CMK (cell line): ENCODE measurements around the gene ADAMTSL1.

Experiments used
- DNase-seq: peaks from one replicate; pipeline ENCODE4 v3.0.0-alpha.2; 2010; ENCODE audit warnings: low read depth

The ADAMTSL1 gene

DNA sequence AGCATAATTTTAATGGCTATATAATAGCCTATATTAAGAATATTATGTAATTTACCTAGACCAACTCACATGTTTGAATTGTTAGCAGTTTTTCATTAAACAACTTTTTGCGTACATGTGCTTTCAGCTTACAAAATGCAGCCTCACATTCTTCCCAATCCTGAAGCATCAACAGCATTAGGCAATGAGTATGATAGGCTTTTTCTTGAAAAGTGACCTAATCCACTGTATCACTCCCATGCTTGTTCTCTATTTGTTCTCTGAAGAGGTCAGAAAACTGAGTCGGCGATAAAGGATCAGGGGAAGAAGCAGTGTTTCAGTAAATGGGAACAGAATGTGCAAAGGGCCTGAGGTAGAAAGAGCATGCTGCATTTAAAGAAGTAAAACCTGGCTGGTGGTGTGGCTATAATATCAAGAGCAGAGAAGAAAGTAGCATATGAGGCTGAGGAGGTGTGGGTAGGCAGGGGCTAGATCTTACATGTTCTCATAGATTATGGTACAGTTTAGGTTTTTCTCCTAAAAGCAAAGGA, 346.7 kb downstream of the ADAMTSL1 start:
- DNase-seq, result no peak

GRCh38 chr9:18821788-18822187, 347.8 kb downstream of the ADAMTSL1 start:
- DNase-seq, result no peak

DNA sequence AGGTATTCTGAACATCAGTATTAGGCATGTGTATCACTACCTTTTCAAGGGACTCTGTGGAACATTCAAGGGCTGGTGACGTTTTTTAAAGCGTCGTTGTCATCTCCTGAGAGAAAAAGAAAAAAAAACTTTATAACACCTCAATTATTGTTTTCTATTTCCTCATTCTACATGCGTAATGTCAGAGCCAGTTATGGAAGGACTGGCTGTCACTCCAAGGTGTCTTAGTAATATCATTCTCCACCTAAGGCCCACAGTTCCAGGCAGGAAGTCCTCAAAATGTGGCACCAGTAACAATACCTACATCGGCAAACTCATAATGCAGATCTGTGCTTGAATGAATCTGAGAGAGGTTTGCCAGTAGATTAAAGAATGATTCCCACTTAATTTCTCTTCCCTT, 348.9 kb downstream of the ADAMTSL1 start:
- DNase-seq, result no peak

DNA sequence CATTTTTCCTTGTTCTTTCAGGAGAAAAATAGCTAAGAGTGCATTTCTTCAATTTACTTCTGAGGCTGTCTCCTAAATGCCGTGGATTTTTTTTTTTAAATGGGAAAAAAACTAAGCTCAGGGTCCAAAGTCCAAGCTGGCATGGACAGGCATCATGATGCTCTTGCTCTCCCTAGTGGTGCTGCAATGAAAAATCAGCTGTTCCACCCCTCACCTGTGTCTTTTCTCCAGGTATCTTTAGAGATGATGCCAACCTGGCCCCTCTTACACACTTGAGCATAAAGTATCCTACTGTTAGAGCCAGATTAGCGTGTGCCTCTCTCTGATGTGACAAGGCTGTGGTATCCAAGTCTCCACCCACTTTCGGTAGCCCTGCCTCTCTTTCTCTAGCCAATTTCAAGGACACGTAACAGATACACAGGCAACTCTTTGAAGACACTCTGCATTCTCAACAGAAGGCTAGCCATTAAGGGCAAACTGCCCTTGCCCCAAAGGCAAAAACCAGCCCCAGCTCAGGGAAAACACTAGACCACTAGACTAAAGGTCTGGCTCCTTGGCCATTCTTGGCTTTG, 350.2 kb downstream of the ADAMTSL1 start:
- no peak for DNase-seq

- no peak for DNase-seq
Measured at GRCh38 chr9:18825656-18826170, 351.8 kb downstream of the ADAMTSL1 start.

- no peak for DNase-seq
Measured at GRCh38 chr9:18826248-18826647, 352.3 kb downstream of the ADAMTSL1 start.

DNA sequence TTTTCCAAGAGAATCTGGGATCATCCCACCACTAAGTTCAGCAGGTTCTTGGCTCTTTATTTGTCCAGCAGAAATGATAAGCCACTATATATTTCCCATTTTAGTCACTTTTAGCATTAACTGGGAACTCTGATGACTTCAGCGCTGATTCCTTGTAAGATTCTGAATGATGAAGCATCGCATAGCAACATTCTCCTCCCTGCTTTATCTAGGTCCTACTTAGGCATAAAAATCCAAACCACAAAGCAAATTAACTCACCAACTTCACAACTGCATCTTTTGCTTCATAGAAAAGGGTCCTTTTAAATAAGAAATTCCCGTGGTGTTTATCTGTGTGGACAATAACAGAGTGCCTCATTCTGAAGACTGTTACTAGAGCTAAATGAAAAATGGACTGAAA, 355.1 kb downstream of the ADAMTSL1 start:
- no peak for DNase-seq

- DNase-seq, result no peak
Measured at GRCh38 chr9:18829873-18830272, 355.9 kb downstream of the ADAMTSL1 start.

DNA sequence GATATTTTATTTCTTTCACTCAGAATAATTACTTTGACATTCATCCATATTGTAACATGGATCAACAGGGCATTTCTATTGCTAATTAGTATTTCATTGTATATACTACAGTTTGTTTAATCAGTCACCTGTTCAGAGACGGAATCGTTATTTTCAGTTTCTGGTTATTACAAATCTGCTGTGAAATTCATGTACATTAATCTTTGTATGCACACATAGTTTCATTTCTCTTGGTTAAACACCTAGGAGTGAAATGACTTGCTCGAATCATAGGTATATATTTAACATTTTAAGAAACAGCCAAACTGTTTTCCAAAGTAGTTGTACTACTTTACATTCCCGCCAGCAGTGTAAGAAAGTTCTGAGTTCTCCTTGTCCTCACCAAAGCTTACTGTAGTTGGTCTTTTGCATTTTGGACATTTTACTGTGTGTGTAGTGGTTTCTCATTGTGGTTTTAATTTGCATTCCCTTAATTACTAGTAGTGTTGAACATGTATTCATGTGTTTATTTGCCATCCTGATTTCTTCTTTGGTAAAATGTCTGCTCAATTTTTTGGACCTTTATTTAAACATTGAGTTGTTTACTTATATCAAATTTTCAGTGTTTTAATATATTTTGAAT, 360.9 kb downstream of the ADAMTSL1 start:
- DNase-seq, result no peak

- no peak for DNase-seq
Measured at GRCh38 chr9:18837402-18837801, 363.4 kb downstream of the ADAMTSL1 start.

DNA sequence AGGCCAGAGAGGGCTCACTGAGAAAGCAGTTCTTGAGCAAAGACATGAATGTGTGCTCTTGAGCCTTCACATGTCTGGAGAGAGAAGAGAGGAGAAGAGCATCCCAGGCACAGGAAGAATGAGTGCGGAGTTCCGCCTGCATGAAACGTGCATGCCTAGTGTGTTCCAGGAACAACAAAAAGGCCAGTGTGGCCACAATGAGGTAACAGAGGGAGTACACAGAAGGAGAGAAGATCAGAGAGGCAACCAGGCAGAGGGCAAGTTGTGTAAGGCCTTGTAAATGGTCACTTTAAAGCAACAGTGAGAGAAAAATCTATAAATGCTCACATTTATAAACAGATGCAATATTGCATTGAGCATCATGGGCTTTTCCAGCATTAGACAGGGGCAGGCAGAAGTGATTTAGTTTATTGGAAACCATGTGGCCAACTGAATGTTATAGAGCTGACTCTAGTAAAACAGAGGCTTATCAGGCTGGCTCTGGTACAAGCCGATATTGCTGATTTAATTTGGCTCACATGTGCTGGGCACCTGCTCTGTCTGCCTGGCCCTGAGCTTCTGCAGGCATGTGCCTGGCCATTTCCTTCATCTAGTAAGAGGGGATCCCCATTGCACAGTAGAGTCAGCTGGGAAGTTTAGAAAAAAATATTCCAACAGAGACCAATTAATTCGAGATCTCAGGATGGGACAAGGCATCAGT, 373.8 kb downstream of the ADAMTSL1 start:
- DNase-seq, result no peak

DNA sequence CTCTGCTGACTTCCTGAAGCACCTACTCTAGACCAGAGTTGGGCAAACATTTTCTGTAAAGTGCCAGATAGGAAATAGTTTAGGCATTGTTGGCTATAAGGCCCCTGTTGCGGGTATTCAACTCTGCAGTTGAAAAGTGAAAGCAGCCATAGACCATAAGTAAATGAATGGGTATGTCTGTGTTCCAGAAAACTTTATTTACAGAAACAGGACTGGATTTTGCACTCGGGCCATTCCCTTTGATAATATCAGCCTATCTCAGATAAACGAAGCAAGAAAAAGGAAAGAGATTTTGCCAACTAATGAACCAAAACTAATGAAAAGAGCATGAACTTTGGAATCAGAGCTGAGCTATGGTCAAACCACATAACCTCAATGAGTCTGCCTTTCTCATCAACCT, 374.7 kb downstream of the ADAMTSL1 start:
- no peak for DNase-seq

GRCh38 chr9:18849270-18849669, 375.3 kb downstream of the ADAMTSL1 start:
- no peak for DNase-seq

- no peak for DNase-seq
Measured at GRCh38 chr9:18849890-18850677, 376.1 kb downstream of the ADAMTSL1 start.

- DNase-seq, result no peak
Measured at GRCh38 chr9:18851069-18851795, 377.3 kb downstream of the ADAMTSL1 start.

DNA sequence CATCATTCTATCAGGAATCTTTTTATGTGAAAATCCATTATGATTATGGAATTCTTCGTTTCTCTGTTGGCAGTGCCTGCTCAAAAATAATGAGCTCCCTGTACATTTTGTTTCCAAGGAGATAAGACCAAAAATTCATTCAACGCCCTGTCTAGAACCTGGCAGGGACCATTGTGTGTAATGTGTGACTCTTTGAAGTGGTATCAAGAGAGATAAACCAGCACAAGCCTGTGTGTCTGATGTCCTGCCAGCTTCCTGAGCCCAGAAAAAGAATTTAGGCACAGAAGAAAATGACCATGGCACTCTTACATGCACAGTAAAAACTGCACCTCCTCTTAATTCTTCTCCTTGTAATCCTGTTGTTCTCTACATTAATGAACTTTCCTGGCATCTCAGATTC, 381.7 kb downstream of the ADAMTSL1 start:
- no peak for DNase-seq

DNA sequence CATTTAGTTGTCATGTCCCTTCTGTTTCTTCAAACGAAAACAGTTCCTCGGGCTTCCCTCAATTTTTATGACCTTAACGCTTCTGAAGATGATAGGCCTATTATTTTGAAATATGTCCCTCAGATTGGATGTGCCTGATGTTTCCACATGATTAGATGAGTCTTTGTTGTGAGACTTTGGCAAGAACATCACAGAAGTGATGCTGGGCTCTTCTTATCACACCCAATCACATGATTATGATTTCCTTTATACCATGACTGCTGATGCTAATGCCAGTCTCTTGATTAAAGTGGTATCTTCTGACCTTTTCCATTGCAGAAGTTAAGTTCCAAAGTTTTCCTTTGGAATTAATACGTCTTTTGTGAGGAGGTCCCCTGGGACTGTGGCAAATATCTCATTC, 383.4 kb downstream of the ADAMTSL1 start:
- no peak for DNase-seq

- no peak for DNase-seq
Measured at GRCh38 chr9:18857769-18858168, 383.8 kb downstream of the ADAMTSL1 start.

DNA sequence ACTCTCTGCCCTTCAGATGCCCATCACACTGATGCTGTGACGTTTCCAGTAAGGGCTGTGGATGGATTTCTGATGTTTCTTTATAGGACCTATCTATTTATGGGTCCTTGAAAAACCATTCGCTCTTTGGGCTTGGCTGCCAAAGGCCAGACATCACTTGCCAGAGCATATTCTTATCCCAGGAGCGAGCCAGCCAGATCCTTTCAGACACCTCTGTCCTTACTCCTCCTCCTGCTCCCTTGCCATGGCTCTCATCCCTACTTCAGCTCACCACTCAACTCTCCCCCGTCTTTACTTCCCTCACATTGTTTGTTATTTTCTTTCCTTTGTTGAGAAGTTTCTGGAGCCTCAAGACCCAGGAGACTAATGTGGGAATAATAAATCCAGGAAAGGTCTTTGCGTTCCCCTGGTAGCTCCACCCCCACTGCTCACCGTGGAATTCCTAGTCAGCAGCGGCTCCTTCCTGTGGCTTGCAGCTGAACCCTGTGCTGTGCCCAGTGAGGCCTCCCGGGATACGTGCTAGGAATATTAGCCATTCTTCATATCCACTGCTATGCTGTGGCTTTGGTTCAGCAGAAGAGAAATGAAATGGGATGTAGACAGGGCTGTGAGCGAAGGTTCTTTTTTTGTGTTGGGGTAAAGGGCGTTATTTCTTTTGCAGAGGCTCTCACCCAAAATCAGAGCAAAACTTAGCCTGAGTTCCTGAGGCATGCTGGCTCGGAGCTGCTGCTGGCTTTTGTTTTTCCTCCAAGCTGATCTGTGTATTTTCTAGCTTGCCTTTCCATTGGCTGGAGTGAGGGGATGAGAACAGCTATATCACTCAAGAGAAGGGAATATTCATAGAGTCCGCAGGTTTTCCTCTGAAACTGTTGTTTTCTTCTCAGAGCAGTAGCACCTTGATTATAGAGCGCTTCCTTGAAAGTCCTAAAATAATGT, 387.9 kb downstream of the ADAMTSL1 start:
- no peak for DNase-seq

DNA sequence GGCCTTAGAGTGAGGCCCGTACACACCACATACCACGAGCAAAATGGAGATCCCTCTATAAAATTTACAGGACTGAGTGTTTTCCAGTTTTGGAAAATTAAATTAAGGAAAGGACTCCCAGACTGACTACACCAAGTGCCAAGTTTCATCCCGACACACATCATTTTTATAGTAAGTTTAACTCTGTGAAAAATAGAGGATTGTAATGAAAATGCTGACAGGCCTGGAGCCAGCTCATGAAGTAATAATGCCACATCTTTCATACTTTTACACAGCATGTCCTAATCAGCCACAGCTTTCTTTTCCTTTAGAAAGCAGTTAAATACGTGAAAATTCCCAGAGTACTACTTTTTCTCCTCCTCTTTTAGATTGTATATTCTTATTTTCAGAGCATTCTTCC, 389.8 kb downstream of the ADAMTSL1 start:
- no peak for DNase-seq

GRCh38 chr9:18864516-18864915, 390.6 kb downstream of the ADAMTSL1 start:
- DNase-seq, result no peak
